Lung microvascular endothelial cell (primary cell): ENCODE measurements around the gene SDC3. TPM values are rescaled to one million over a fixed set of nuclear protein-coding genes. Genes with fewer than 3 reads are reported as not detected.

Experiments used
- DNase-seq, 2 donors: peaks; one replicate each; pipeline versions ENCODE4 v3.0.0 to v3.0.0-alpha.2; 2010; ENCODE audit warnings: low read depth in 2 of 2
- total RNA-seq: library from RNA; depleted of rRNA; stranded (reverse); fragments of >200 nt; gene quantifications from 2 replicates; pipeline ENCODE4 v1.2.1, GENCODE V29; 2014

The SDC3 gene
- total RNA-seq, 1 donor from 2014 or later: 42.9 TPM

DNA sequence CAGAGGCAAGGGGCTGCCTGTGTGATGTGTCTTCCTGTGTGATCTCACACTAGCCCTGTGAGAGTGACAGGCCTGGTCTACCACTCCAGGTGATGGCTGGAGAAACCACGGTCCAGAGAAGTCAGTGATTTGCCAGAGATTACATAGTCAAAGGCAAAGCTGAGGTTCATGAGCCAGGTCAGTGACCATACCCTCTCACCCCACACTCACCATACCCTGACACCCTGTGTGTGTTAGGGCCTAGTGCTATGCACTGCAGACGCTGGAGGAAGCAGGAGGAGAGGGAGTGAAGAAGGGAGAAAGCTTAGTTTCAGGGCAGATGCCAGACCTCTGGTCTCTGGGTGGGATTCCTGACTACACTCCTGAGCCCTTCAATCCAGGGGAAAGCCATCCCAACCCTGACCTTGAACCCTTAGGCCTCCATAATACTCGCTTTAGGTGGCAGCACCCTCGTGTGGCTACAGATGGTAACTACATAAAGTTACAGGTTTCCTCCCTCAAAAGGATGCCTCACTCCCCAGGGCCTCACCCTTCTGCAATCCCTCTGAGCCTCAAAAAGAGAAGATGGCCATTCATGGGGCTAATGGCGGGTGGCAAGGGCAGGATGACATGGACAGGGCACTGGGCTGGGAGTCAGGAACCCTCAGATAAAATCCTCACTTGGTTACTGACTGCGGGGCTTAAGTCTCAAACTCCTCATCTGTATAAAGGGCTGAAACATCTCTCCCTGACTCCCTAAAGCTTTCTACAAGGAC is 20.8 kb upstream of the SDC3 start:
- DNase-seq: peak; percentile 41 to 51

DNA sequence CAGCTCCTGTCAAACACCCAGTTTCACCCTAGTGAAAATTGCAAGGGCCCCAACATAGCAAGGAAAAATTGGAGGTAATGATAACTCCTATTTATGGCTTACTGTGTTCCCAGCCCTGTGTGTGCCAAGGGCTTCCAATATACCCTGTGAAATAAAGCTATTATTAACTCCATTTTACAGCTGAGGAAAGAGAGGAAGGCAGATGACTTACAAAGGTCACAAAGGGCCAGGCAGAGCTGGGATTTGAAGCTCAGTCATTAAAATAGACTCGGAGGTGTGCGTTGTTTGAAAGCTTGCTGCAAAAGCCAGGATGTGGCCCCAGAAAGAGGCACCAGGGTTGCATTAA is 20.2 kb upstream of the SDC3 start:
- peak in 1 of 2 donors; percentile 64 for DNase-seq

DNA sequence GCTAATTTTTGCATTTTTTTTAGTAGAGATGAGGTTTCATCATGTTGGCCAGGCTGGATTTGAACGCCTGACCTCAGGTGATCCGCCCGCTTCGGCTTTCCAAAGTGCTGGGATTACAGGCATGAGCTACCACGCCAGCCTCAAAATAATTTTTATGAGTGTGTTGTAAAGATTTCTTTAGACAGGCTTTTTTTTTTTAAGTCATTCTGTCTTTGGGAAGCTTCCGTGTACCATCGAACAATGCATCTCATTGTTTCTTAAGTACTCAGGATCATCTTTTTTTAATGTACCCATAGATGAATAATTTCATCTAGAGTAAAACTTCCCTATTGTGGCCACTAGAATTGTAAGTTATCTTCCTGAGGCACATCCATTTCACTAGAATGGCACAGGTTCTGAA is 19.6 kb upstream of the SDC3 start:
- no peak for DNase-seq

DNA sequence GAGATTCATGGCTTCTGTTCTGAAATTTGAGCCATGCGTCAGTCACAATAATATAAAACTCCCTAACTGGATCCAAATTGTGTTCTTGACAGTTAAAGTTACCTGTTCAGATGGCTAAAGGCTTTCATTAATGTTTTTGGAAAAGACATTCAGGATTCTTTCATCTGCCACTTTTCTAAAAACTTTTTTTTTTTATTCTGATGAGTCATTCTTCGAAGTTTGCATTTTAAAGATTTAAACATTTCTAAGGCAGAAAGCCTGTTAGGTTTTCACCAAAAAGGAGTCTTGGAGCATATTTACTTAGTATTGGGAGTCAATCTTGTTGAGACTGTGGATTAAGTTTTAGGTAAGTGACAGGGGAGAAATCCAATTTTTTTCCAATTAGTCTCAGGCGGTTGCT is 18.9 kb upstream of the SDC3 start:
- no peak for DNase-seq

DNA sequence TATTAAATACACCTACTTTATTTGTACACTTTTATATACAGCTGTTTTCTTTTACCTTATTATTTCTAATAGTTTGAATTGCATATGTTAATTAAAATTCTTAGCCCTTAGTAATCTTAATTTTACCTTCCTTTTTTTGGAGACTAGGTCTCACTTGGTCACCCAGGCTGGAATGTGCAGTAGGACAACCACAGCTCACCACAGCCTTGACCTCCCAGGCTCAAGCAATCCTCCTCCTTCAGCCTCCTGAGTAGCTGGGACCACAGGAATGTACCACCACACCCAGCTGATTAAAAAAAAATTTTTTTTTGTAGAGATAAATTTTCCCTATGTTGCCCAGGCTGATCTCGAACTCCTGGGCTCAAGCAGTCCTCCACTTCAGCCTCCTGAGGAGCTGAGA is 15.0 kb upstream of the SDC3 start:
- DNase-seq: no peak

DNA sequence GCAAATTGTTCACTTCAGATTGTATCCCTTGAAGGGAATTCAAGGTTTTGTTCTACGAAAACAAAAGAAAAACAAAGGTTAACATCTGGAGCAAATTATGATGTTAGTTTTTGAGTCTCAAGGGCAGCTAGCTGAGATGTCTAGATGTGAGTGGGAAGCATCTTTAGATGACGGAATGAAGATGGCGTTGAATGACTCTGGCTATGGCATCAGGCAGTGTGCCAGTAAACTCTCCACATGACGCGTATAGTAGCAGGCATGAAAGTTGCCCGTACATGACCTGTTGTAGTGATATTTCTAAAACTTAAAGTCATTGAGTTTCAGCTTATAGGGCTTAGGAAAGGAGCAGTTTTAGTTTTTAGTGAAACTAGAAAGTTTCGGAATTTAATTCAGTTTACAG is 12.3 kb upstream of the SDC3 start:
- no peak for DNase-seq

DNA sequence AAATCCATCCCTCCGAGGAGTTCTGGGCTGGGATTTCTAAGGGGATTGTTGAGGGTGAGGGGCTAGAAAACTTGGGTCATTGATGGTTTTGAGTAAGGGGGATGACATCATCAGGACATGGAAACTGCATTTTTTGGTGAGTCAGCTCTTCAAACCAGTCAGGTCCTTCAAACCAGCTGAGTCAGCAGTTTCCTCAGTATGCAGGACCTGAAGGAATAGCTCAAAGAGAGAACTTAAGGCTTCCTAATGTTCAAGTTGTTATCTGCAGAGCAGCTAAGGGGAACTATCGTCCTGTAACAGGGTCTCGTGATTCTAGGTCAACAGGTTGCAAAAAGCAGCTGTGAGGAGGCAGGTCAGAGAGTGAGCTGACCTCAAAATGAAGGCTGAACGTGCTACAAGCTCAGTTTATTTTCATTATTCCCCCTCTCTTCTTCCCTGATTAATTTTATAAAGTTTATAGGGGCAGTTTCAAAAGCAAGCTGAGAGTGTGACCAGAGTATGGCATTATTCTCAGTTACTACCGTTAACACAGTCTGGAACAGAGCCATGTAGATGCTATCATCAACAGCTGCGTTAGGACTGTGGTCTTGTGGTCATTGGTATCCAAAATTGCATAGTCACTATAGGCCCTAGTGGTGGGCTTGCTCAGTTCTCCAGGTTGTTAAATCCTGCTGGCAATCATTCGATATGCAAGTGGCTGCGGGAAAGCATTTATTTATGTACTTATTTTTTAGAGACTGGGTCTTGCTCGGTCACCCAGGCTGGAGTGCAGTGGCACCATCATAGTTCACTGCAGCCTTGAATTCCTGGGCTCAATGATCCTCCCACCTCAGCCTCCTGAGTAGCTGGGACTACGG is 10.7 kb upstream of the SDC3 start:
- peak in 1 of 2 donors; percentile 33 for DNase-seq

DNA sequence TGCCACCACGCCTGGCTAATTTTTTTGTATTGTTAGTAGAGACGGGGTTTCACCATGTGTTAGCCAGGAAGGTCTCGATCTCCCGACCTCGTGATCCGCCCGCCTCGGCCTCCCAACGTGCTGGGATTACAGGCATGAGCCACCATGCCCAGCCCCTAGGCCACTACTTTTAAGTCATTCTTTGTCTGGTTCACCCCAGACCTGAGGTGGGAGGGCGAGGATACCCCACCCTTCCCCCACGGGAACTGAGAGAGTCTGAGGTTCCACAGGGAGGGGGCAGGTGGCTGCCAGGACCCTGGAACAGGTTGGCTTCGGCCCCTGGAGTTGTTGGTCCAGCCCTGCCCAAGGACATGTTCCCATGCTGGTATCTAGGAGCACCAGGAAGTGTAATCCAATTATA is 7.7 kb upstream of the SDC3 start:
- DNase-seq: no peak

DNA sequence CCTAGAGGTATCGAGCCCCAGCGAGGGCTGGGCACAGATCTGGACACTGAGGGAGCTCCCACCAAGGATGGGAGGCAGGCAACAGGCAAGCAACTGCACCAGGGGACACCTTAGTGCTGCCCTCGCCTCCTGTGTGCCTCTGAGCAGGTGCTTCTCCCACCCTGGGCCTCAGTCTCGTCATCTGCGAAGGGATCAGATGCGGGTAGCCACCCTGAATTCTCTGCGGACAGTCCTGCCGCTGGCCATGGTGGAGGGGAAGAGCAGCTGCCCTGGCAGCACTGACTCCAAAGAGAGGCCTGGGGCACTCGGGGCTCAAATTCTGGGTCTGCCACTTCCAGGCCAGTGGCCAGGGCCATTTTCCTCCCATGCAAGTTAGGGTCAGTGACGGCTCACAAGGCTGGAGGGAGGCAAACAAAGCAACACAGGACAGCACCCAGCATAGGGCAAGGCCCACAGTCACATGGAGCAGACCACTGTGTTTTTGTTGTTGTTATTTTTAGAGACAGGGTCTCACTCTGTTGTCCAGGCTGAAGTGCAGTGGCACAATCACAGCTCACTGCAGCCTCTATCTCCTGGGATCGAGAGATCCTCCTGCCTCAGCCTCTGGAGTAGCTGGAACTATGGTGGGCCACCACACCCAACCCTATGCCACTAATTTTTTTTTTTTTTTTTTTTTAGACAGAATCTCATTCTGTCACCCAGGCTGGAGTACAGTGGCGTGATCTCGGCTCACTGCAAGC is 7.1 kb upstream of the SDC3 start:
- no peak for DNase-seq

DNA sequence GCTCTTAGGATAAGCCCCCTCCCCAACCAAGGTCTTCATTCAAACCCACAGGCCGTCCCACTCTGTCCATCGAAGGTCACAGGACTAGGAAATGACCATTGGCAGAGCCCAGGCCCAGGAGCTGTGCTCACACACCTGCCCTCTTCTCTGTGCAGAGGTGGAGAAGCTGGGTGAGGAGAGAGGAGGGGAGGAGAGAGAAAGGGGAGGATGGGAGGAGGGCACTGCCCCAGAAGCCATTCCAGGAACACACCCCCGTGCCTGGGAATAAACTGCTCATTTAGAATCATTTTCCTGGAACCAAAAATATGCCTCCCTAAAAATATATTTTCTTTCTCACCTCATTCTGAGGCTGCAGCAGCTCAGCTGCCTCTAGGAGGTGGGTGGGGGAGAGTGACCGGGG is 6.4 kb upstream of the SDC3 start:
- no peak for DNase-seq

DNA sequence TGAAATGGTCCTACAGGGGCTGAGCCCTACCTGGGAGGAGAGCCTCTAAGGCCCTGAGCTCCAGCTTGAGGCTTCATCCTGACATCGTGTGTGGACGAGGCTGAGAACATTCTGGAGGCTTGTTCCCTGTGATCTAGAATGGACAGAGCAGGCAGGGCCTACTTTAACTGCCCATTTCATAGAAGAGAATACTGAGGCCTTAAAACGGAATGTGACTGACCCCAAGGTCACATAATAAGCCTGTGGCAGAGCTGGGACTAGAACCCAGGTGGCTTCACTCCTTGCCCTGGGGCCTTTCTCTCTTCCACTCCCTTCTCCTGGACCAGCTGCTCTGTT is 6.0 kb upstream of the SDC3 start:
- no peak for DNase-seq

DNA sequence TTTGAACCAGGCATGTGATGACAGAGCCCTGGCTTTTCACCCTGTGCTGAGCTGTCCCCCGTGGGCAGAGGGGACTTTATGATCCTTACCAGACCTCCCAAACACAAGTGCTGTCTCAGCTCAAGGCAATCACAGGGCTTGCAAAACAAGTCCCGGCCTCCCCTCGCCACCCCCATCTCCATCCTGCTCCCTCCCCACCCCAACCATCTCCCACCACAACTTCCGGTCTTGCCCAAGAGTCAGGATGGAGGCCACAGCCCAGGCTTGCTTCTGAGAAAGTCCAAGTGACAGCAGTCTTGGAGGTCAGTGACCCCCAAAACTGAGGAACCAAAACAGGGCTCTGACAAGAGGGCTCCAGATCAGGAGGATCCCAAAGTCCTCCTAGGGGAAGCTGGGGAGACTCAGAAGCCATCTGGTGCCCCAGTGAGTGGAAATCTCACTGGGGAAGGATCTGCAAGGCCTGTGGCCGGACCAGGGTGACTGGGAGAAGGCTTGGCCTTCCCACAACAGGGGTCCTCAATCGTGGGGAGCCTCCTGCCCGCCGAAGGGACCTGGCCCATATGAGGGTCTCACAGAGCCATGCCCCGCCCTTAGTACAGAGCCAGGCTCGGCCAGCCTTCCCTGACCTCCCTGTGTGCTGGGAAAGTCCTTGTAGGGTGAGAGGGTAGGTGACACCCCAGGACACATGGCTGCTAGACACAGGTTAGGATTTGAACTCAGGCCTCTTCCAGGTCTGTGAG is 4.5 kb upstream of the SDC3 start:
- DNase-seq: no peak

DNA sequence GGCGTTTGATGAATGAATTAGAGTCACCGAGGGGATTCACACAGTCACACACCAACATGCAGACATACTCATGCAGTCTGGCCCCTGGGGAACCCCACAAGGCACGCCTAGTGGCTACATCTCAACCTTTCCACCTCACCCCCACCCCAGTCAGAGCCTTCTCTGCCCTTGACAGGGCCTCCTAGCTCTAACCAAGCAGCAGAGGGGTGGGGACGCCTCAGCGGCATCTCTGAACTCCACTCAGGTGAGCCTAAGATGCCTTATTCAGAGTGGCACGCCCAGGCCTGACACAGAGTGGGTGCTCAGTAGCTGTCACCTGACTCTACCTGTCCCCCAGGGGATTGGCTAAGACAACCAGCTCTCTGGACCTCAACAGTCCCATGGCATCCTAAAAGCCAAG is 3.7 kb upstream of the SDC3 start:
- DNase-seq: no peak

DNA sequence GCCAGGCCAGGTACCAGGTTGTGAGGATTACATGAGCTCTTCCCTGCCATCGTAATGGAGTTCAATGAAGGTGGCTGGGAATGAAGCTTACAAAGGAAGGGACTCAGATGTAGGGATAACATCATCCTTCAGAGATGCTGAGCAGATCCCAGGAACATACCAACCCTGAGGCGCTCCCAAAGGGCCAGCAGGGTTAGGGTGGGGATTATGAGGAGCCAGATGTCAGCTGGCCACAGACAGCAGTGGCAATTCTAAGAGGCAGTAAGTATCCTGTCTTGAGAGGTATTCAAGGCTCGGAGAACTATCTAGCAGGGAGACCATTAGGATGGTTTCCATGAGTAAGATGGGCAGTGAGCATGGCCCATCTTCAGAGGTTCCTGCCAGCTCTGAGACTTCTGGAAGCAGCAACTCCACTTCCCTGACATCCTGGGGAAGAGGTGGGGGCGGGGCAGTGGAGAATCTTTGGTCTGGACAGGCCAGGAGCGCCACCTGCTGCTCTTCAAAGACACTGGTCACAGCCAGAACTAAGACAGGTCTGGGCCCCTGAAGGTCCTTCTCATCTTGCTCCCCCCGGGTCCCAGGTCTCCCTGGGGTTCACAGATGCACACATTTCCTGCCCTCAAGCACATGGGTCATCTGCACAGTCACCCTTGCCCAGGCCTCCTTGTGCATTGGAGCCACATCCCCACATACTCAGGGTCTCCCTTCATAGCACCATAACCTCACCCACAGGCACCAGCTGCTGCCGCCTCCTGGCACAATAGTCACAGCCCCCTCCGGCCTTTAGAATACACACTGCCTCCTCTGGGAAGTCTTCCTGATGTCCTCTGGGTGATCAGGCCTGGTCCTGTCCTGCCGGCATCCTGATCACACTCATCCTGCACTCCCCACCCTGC is 2.7 kb upstream of the SDC3 start:
- peak; percentile 83 for DNase-seq

DNA sequence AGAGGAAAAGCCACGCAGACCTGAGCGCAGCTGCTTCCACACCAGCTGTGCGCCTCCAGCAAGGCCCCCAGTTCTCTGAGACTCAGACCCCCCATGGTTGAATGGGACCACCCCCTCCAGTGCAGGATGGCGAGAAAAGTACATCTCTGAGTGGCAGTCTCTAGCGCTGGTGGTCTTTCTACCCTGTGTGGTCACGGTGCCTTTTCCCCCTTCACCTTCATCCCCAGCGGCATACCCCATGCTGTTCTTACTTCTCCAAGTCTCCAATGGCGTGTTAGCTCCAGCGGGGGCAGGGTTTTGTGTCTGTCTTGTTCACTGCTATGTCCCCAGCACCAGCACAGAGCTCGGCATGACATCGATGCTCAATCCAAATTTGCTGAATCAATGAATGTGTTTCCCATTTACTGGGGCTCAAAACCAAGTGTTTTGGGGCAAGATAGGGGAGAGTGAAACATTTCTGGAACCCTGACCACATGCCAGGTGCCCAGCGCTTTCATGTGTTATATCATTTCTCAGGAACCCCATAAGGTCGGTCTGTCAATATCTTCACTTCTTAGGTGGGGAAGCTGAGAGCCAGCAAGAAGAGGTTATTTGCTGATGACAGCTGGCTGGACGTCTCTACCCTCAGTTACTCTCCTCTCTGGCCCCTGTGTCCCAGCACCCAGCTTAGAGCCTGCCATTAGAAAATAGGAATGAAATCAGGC is 959 bp upstream of the SDC3 start:
- DNase-seq: no peak

DNA sequence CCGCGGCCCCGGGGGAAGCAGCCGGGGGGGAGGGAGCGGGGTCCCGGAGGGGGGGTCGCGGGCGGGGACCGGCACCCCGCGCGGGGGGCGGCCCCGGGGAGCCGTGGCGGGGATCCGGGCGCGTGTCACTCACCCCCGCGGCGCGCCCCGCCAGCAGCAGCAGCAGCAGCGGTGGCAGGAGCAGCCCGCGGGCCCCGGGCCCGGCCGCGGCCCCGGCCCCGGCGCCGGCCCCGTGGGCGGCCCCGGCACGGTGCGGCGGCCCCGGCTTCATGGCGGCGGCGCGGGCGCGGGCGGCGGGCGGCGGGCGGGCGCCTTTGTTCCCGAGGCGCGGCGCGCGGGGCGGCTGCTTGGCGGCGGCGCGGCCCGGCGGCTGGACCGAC is 252 bp downstream of the SDC3 start:
- no peak for DNase-seq

DNA sequence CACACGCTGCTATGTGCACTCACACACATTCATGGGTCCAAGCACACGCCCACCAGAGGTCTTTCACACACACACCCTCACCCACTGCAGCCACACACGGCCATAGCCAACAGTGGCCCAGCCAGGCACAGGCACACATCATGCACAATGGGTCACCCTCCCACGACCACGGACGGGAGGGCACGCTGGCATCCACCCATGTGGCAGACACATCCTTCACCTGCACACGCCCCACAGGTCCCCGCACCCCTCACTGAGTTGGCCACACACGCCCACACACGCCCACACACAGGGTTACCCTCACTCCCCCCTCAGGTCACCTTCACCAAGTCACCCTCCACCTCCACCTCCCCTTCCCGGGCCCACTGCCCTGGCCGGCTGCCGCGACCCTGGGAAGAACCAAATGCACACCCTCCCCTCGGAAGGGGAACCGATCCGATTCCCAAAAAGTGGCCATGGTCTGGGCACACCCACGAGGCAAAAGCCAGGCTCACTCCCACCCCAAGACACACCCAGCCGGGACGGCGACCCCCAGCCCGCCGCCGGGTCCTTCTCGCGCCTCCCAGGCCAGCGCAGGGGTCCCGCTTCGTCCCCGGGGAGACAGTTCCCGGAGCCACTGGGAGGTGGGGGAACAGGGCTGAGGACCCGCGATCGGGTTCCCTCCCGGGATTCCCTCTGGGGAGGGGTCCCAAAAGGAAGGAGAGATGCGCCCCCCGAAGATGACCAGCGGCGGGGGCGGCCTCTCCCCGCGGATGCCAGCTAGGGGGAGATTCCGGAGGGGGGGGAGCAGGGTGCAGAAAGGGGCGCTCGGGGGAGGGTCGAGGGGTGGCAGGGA is 860 bp downstream of the SDC3 start:
- DNase-seq: no peak

DNA sequence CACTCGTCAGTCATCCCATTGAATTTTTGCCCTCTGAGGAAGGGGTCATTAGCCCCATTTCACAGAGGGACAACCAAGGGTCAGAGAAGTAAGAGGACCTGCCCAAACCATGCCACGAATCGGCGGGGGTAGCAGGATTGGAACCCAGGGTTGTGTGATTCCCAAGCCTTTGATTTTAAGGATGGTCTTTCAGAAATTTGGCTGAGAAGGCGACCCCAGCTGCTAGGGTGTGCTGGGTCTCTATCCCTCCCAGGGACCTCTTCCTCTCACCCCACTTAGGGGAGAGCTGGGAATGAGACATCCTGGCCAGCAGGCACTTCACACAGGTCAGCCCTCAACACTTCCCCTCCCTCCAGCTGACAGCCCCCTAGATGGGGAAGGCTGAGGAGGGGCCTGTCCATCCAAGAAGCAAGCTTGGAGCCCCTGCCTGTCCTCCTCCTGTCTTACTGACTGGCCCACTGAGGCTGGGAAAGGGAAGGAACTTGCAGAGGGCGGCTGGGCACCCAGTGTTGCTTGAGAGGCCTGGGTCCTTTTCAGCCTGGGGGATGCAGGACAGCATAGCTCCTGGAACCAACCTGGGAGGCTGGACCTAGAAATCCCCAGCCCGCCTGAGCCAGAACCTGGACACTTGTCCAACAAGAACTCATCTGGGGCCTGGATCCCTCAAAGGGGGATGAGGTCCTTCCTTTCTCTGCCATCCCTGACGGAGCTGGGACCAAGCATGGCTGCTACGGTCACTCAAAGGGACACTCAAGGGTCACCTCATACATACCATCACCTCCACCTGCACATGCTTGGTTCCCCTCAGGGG is 1.7 kb downstream of the SDC3 start:
- no peak for DNase-seq
